Activated CD4-positive, CD25-positive, alpha-beta regulatory T cell treated with anti-CD3 and anti-CD28 coated beads, Interleukin-2, amount 50 U/mL, for 16 hours (primary cell): Measurements from ENCODE around the gene SCAP.
"Not testable (repeated sequence)": the region's sequence is repeated elsewhere in the genome, so short reads cannot be mapped to it uniquely, and the experiment has no call there.

Source experiments
- DNase-seq: peaks from one replicate; pipeline ENCODE4 v3.0.0-alpha.2; 2020; ENCODE audit warnings: low read depth, low spot score

SCAP gene

DNA sequence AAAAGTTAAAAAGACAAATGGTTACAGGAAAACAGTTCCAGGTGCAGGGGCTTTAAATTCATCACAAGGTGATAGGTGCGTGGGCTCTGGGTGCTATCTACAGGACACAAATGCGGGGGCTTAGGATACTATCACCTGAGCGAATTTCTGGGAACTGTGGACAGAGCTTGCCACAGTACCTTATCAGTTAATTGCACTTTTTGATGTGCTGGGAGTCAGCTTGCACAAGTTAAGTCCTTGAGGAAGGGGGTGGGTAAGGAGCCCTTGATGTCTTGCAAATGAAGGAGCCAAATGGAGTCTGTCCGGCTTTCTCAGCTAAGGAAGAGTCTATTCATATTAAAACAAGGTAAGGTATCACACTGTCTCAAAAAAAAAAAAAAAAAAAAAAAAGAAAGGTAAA, 6.0 kb upstream of the SCAP start:
- DNase-seq, result not testable (repeated sequence)

DNA sequence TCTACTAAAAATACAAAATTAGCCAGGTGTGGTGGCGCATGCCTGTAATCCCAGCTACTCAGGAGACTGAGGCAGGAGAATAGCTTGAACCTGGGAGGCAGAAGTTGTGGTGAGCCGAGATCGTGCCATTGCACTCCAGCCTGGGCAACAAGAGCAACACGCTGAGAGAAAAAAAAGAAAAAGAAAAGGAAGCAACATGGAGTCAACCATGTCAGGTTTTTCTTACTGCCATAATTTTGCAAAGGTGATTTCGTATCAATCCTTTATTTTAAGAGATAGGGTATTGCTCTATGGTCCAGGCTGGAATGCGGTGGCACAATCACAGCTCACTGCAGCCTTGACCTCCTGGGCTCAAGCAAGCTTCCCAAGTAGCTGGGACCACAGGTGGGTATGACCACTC, 4.5 kb upstream of the SCAP start:
- not testable (repeated sequence) for DNase-seq

DNA sequence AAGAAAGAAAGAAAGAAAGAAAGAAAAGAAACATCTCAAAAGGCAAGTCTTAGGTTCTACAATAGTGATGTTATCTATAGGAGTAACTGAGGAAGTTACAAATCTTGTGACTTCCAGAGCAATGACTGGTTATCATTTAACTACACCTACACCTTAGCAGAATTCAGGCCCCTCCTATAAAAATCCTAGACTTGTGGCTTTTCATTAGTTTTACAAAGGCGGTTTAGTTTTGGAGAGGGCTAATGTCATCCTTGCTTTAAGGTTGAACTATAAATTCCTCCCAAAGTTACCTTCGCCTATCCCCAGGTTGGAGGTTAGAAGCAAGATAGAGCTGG, 4.1 kb upstream of the SCAP start:
- no peak for DNase-seq

DNA sequence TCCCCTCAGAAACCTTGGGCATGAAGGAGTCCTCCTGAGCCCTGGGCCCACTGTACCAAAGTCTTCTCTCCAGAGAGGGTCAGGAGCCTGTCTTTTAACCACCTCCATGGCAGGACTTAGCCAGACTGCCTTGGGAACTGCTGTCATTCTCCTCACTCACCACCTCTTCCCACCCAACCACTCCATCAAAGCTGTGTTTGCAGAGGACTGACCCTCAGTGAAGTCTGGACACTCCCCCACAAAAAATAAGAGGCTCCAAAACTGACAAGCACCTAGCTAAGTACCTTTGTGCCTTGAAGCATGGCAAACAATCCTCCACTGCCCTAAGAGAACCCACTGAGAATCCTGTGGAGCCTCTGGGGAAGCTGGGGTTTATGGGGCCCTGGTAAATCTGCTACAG, 2.3 kb upstream of the SCAP start:
- DNase-seq, result no peak

DNA sequence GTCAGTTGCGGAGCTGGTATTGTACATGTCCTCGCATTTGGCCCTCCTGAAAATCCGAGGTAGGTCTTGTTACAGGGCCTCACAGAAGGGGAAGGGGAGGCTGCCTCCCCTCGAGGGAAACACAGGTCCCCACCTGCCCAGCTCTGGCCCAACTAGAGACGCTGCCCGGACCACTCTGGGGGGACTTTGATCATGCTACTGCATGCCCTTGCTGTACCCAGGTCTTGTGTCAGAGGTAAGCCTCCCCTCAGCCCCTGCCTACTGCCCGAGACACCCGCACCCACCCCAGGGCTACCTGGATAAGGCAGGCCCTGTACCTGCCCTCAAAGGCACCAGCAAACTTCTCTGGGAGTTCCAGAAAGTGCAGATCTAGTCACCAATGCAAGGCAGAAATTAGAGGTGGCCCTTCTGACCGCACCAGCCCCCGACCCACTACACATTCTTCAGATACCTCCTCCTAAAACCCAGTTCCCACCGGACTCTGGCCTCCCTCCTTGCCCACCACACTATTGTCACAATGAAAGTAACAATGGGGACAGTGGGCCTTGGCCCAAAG, 981 bp upstream of the SCAP start:
- DNase-seq, result no peak

DNA sequence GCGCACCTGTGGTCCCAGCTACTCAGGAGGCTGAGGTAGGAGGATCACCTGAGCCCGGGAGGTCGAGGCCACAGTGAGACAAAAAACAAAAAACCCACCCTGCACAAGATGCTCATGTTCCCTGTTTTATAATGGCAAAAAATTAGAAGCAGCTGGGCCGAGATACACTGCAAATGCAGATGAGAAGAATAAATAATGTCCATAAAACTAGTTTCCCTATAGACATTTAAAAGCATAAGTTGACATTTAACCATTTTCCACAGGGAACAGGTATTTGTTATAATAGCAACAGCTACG, 537 bp upstream of the SCAP start:
- DNase-seq, result no peak

DNA sequence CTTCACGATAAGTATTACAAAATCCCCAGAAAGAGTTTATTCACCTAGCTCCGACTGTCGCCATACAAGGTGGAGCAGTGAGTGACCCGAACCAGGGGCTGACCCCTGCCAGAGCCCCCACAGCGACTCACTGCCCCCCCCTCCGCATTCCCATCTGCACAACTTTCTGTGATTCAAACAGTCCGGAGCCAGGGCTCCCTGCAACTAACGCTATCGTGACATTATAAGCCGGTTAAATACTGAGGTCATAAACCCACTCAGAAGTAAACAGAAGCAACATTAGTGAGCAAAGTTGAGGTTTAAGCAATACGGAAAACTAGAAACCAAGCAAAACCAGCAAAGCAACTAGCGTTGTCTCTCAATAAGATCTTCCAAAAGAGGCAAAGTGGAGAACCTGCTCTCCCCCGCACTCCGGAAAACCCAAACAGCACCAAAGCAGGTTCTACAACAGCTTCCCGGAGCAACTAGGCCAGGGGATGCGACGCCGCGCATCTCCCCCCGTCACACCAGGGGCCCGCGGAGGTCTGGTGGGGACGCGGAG, 642 bp downstream of the SCAP start:
- no peak for DNase-seq

DNA sequence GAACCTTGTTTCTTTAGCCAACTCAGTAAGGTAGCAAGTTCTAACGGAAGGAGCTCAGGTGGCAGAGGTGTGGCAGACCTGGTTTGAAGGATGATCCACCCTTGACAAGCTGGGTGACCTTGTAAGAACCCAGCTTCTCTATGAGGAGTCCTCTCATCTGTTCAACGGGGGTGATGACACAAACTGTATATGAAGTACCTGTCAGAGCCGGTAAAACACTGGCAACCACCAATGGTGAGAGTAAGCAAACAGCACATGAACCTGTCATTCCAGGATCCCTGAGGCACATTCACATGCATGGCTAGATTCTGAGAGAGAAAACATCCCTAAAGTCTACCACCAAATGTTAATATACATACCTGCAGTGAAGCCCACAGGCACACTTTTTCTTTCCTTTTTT, 2.4 kb downstream of the SCAP start:
- no peak for DNase-seq

DNA sequence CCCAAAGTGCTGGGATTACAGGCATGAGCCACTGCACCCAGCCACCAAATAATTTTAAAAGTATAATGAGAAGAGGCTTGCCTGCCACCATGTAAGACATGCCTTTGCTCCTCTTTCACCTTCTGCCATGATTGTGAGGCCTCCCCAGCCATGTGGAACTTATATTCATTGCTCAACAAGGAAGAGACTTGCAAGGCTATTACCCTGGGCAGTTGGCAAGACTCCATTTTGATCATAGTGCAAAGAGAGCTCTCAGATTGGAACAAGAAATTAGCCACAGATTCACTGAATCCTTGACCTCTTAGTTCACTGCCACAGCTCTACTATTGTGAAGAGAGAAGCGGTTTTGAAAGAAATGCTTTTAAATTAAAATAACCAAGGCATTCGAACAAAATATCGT, 6.1 kb downstream of the SCAP start:
- no peak for DNase-seq

DNA sequence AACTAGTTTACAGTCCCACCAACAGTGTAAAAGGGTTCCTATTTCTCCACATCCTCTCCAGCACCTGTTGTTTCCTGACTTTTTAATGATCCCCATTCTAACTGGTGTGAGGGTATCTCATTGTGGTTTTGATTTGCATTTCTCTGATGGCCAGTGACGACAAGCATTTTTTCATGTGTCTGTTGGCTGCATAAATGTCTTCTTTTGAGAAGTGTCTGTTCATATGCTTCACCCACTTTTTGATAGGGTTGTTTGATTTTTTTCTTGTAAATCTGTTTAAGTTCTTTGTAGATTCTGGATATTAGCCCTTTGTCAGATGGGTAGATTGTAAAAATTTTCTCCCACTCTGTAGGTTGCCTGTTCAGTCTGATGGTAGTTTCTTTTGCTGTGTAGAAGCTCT, 7.4 kb downstream of the SCAP start:
- DNase-seq, result not testable (repeated sequence)

DNA sequence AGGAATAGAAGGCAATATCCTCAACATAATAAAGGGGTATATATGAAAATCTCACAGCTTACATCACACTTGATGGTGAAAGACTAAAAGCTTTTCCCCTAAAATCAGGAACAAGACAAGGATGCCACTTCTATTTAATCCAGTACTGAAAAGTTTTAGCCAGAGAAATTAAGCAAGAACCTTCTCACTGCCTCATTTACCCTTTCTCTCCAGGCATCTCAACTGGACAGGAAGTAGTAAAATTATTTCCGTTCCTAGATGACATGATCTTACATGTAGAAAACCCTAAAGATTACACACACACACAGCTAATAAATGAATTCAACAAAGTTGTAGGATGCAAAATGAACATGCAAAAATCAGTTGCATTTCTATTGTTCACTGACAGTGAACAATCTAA, 11.2 kb downstream of the SCAP start:
- DNase-seq, result no peak

DNA sequence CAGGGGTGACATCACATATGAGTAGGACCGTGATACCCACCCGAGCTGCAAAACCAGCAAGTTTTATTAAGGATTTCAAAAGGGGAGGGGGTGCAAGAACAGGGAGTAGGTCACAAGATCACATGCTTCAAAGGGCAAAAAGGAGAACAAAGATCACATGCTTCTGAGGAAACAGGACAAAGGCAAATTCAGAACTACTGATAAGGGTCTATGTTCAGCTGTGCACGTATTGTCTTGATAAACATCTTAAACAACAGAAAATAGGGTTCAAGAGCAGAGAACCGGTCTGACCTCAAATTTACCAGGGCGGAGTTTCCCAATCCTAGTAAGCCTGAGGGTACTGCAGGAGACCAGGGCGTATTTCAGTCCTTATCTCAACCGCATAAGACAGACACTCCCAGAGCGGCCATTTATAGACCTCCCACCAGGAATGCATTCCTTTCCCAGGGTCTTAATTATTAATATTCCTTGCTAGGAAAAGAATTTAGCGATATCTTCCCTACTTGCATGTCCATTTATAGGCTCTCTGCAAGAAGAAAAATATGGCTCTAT, 16.1 kb downstream of the SCAP start:
- not testable (repeated sequence) for DNase-seq

DNA sequence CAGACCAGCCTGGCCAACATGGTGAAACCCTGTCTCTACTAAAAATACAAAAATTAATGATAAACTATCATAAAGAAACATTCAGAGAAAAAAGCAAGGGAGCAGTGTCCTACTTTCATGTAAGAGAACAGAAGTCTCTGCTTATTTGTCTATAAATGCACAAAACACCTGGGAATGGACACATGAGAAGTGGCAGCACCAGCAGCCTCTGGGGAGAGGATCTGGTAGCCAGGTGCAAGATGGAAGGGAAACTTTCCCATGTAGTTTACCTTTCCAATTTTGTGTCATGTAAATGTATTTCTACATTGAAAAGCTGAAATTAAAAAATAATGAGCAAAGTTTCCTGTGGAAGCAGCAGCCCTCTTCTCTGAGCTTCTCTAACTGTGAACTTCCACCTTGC, 18.8 kb downstream of the SCAP start:
- DNase-seq, result no peak

DNA sequence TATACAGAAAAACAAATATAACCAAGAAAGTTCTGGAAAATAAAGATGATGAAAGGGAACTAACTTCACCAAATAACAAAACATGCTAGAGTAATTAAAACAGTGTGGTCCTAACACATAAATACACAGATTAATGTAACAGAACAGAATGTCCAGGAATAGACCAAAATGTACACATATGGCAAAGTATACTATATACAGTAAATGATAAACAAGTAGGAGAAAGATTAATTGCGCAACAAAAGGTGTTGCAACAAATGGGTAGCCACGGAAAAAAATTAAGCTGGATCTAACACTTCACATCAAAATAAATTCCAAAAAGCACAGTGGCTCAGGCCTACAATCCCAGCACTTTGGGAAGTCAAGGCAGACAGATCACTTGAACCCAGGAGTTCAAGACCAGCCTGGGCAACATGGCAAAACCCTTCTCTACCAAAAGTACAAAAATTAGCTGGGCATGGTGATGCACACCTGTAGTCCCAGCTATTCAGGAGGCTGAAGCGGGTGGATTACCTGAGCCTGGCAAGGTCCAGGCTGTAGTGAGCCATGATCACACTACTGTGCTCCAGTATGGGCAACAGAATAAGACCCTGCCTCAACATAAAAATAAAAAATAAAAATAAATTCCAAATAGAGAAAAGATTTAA, 19.8 kb downstream of the SCAP start:
- DNase-seq, result no peak

DNA sequence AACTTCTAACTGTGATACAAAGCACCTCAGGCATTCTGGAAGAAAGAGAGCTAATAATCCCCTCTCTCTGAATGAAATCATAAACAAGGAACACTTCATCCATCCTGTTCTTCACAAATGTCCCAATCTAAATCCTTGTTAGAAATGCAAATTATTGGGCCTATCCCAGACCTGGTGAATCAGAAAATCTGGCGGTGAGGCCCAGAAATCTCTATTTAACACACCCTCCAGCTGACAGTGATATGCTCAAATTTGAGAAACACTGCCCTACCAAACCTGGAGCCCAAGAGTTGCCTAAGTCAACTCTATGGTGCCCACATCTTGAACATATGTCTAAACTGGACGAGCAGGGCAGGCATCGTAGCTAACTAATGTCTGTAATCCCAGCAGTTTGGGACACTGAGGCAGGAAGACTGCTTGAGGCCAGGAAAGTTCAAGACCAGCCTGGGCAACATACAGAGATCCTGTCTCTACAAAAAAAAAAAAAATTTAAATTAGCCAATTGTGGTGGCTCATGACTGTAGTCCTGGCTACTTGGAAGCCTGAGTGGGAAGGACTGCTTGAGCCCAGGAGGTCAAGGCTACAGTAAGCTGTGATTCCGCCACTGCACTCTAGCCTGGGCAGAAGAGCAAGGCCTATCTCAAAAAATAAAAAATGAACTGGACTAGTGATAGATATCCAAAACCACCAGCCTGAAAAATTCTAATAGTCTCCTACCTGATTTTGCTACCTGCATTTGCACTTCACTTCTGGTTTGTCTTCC, 23.1 kb downstream of the SCAP start:
- no peak for DNase-seq

DNA sequence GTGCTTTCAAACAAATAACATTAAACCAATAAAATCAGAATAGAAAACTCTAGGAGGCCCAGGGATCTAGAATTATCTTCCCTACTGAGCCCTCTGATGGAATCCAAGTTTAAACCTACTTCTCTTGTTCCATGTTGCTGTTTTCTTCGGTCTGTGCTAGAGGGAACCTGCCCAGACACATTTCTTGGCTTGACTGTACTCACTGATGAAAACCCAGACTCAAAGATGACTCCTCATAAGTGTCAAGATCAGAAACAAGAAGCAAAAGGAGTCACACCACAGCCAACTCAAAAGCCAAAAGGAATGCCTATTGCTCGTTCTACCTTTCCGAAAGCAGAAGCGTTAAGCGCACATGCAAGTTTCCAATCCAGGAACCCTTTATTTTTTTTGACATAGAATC, 31.6 kb downstream of the SCAP start:
- DNase-seq, result no peak

DNA sequence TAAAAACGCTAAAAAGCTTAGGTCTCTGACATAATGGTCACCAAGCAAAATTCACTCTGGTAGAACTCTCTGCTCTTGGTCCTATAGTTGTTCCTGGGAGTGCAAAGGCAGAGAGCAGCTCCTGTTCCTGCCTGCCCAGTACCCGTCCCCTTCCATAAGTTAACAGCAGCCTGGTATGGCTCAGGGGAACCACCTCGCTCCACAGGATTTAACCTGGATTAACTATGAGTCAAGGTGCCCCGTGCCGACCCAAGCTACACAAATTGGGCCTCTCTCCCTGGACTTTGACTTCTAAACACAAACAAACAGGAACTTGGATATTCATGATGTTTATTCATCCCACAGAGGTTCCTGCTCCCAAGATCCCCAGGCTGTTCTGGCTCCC, 32.1 kb downstream of the SCAP start:
- no peak for DNase-seq

DNA sequence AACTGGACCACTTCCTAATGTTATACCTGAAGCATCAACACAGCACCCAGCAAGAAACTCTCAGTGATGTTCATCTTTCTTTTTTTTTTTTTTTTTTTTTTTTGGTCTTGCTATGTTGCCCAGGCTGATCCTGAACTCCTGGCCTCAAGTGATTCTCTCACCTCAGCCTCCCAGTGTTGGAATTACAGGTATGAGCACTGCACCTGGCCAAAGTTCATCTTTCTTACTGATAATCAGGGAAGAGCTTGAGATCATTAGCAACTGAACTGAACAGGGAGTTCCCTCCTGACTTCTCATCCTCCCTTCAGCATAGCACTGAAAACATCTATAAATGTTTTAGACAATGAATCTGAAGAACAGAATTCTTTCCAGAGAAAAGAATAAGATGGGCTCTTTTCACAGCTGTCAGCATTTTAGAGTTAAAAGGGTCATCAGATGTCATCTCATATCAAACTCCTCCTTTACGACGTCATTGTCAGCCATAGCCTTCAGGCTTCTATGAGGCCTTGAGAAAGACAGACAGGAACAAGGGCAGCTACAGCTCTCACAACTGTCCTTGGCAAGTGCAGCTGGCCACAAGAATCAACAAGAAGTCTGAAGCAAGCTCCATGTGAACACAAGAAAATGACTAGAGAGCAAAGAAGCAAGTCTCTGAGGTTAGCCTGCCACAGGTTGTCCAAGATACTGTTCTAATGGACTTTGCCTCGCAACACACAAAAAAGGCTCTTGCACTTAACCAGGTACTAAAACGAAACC, 33.8 kb downstream of the SCAP start:
- DNase-seq, result no peak

DNA sequence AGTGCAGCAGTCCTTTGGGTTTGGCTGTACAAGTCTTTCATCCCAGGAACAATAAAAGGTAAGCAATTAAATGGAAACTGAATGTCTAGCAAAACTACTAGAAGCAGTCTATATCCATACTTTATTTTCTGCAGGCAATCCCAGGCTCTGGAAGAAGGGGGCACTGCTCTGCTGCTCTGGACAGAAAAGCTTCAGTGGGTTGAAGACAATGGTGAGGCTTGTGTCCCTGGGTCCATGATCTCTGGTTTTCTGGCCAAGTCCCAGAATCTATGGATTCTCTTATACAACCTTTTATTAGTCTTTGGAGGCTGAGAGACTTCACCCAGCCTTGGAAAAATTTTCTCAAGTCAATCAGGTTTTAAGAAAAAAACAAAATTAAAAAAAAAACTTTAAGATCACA, 35.6 kb downstream of the SCAP start:
- DNase-seq, result no peak

DNA sequence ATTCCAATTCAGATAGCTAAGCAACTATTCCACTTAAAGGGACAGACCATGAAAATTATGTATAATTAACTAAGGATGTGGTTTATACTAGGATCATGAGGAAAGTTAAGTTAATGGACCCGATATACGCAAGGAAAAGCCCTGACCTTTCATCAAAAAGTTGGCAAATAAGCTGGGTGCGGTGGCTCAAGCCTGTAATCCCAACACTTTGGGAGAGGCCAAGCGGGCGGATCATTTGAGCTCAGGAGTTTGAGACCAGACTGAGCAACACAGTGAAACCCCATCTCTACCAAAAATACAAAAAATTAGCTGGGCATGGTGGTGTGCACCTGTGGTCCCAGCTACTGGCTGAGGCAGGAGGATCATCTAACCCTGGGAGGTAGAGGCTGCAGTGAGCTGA, 39.6 kb downstream of the SCAP start:
- no peak for DNase-seq

DNA sequence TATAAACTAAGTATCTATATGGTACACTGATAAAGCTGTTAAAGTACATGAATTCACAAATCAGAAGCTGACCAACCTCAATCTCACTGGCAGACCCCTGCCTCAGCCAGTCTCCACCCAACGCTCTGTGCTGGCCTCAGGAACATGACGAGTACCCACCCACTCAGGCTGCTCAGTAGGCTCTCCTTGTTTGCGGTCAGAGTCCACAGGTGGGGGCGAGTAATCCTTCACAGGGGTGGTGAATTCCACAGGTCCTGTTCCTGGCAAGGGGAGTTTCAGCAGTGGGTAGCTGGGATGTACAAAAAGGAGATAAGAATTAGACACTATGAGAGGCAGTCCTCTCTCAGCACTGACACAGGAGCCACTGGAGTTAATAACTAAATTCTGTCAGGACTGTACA, 40.9 kb downstream of the SCAP start:
- no peak for DNase-seq

DNA sequence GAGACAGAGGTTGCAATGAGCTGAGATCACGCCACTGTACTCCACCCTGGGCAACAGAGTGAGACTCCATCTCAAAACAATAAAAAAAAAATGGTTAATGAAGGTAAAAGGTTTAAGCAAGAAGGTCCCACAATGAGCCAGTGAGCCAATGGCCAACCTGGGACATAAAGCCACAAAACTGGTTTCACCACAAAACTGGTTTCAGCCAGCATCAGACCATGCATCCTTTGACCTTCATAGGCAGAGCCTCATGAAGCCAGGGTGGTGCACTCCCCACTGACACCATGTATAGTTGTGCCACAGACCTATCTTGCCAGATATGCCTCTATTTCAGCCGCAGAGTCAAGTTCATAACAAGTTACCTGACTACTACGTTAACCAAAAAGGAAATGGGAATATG, 41.9 kb downstream of the SCAP start:
- no peak for DNase-seq
